SKM-1 (cell line): ENCODE data around the gene YEATS2.
"Not testable (repeated sequence)": the region's sequence is repeated elsewhere in the genome, so short reads cannot be mapped to it uniquely, and the experiment has no call there.

ENCODE experiments used
- DNase-seq: peaks from one replicate; lab custom pipeline; 2025; ENCODE audit not compliant: unreplicated experiment; lab: John Stamatoyannopoulos, UW

The YEATS2 gene

GRCh38 chr3:183775781-183776180 lies 78.2 kb downstream of the YEATS2 start:
- DNase-seq: no peak

DNA sequence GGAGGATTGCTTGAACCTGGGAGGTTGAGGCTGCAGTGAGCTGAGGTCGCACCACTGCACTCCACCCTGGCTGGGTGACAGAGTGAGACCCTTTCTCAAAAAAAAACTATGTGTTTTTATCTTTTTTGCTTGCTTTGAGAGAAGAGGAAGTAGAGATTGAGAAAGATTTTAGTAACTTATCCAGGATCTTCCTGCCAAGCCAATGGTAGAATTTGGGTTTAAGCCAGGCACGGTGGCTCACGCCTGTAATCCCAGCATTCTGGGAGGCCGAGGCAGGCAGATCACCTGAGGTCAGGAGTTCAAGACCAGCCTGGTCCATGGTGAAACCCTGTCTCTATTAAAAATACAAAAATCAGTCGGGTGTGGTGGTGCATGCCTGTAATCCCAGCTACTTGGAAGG lies 78.9 kb downstream of the YEATS2 start:
- peak; percentile 60 for DNase-seq

DNA sequence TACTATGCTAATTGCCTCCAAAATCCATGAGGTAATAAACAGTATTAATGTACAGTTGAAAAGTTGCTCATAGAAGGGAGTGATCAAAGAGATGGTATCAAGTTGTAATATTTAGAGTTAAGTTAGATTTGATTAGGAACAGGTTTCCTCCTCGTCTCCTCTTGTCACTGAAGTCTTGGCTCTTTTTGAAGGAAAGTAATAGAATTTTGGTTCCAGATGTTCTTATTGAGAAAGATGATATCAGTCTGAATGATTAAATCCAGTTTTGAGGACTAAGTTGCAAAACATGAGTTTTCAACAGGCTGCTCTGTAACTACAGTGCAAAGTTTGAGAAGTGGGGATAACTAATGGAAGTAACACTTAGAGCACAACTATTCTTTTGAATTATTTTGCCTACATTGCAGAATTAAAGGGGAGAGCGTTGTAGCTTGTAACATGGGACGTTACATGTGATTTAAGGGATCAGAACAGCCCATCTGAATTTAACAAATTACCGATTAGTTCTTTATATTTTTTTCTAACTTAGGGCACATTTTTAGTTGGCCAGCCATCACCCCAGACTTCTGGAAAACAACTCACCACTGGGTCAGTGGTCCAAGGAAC lies 79.5 kb downstream of the YEATS2 start:
- DNase-seq: no peak

DNA sequence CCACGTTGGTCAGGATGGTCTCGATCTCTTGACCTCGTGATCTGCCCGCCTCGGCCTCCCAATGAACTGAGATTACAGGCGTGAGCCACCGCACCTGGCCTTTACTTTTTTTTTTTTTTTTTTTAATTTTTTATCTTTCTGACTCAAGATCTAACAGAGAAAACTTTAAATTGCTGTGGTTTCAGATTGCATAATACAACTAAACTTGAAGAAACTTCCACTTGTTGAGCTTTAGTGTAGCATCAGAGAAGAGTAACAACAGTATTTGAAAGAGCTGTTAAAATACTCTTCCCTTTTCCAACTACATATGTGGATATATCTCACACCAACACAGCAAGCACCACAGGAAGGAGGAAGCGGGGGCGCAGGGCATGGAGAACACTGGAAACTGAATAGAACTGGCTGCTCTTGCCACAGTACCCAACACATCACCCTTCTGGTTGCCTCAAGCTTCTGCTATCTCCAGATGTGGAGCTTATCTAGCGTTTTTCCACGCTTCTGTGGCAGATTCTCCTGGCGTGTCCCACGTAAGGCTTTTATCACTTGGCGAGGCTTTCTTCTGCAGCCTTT lies 82.4 kb downstream of the YEATS2 start:
- DNase-seq: no peak

DNA sequence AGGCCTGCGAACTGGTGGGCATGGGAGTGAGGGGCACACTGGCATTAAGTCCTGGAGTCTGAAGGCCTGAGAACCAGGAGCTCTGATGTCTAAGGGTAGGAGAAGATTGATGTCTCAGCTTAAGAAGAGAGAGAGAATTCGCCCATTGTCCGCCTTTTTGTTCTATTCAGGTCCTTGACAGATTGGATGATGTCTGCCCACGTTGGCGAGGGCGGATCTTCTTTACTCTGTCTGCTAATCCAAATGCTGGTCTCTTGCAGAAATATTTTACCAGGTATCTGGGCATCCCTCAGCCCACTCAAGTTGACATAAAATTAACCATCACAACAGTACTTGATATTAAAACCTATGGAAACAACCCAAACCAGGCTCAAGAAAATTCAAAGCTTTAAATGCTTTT lies 83.6 kb downstream of the YEATS2 start:
- no peak for DNase-seq

GRCh38 chr3:183782576-183783276 lies 85.1 kb downstream of the YEATS2 start:
- no peak for DNase-seq

GRCh38 chr3:183784503-183784902 lies 86.9 kb downstream of the YEATS2 start:
- not testable (repeated sequence) for DNase-seq

DNA sequence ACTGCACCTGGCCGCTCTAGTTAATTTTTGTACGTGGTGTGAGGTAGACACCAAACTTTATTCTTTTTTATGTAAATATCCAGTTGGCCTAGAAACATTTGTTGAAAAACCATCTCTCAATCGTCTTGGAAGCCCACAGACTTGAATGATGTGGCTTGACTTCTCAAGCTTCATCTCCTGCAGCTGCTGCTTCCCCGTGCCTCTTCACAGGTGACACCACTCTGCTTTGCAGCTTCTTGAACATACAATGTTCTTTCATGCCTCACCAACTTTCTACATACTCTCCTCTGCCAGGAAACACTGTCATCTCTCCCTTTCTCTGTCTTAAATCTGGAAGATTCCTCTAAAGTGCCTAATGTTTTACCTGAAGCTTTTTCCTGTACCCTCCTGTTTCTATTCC lies 92.2 kb downstream of the YEATS2 start:
- no peak for DNase-seq

DNA sequence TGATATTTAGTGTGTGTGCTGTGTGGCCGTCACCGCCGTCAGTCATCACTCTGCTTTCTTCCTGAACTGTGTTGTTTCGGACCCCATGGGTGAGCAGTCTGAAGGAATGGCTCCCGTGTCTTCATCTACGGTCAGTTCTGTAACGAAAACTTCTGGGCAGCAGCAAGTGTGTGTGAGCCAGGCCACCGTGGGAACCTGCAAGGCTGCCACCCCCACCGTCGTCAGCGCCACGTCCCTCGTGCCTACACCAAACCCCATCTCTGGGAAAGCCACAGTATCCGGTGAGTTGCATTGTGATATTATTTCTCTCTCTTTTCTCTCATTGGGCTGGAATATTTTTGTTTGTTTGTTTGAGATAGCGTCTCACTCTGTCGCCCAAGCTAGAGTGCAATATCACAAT lies 93.1 kb downstream of the YEATS2 start:
- no peak for DNase-seq

DNA sequence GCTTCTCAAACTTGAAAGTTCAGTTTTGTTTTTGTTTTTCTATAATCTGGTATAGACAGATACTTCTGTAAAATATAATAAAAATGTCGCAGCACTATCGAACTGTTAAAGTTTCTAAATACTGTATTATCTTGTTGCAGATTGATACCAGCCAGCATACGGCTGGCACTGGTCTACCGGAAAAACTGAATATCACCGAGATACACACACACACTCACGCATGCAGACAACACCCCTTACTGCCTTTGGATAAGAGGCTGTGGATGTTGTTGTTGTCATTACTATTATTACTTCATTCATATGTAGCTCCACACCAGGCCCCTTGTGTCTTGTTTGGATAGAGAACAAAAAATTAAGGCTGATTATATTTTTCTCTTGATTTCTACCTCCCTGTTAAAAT lies 95.4 kb downstream of the YEATS2 start:
- DNase-seq: no peak

DNA sequence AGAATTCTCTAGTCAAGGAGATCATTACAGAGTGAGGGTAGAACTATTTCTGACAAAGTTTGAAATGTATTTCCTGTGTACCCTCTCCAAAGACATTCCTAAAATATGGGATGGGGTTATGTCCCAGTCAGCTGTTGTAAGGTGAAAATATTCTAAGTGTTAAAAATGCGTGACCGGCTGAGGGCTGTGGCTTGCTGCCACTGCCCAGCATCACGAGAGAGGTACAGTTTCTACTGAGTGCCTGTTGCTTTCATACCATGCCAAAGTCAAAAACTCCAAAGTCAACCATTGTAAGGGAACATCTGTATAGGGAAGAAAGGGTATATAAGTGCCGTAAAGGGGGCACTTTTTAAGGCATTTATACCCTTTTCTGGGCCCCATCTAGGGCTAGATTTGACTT lies 96.9 kb downstream of the YEATS2 start:
- DNase-seq: no peak

GRCh38 chr3:183796372-183796771 lies 98.8 kb downstream of the YEATS2 start:
- DNase-seq: no peak

DNA sequence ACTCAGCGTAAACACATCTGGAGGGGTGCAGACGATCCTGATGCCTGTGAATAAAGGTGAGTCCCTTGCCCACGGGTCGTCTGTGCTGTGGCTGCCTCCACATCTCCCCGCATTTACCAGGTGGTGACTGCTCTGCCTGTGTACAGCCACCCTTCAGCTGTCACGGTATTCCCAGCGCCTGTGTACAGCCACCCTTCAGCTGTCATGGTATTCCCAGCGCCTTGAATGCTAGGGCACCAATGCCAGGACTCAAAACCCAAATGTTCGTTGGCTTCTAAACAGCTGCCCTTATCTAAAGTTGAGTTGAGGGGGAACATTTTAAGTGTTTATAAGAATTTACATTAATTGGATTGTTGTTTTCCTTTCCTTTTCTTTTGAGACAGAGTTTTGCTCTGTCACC lies 100.4 kb downstream of the YEATS2 start:
- no peak for DNase-seq

GRCh38 chr3:183799461-183799860 lies 101.9 kb downstream of the YEATS2 start:
- DNase-seq: no peak

DNA sequence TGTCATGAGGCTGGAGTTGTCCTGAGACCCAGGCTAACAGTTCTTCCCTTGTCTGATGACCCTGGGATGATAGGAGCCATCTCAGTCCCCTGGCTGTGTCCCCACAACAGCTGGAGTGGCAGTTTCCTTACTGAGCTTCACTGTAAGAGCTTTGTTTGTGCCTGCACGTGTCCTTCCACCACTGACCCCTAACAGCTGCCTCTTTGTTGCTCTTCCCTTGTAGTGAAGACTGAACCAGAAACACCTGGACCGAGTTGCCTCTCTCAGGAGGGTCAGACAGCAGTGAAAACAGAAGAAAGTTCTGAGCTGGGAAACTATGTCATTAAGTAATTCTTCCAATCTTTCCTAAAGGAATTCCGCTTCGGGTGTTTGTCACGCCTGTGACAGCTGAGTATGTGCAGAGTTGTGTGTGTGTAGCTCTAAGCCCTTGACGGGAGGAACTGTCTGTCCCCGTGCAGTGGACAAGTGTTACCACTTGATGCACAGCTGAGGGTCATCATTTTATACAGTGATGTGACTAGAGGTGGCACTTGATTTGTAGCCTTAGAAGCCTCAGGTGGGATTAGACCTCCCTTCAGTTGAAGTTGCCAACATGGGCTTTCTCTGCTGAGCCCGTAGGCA lies 102.8 kb downstream of the YEATS2 start:
- no peak for DNase-seq

DNA sequence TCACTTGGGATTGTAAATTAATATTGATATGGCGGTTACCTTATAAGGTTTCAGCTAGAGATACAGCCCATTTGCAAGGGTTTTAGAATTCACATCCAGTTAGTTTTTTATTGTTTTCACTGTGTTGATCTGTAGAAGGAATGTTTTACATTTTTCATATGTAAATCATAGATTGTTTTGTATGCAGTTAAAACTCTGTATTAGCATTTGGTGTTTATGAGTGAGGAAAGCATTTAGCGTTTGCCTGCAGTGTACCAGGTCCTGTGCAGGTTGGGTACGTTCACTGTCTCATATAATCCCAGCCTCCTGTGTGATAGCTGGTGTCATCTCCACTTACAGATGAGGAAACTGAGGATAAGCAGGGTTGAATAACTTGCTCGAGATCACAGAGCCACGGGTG lies 104.0 kb downstream of the YEATS2 start:
- DNase-seq: no peak

DNA sequence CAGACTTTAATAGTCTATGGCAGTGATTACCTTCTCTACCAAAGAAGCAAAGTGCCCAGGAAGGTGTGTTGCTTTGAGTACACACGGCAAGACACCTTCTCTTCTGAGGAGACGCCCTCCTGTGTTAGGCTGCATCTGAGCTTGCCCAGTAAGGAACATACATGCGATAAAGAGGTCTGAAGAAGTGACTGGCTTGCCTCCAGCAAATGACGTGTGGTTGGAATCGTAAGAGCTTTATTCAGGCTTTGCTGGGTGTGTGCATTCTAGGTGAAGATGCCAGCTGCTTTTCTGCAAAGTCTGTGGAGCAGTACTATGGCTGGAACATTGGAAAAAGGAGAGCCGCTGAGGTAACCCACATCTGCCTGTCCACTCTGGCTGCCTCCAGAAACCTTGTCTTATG lies 105.4 kb downstream of the YEATS2 start:
- DNase-seq: no peak

DNA sequence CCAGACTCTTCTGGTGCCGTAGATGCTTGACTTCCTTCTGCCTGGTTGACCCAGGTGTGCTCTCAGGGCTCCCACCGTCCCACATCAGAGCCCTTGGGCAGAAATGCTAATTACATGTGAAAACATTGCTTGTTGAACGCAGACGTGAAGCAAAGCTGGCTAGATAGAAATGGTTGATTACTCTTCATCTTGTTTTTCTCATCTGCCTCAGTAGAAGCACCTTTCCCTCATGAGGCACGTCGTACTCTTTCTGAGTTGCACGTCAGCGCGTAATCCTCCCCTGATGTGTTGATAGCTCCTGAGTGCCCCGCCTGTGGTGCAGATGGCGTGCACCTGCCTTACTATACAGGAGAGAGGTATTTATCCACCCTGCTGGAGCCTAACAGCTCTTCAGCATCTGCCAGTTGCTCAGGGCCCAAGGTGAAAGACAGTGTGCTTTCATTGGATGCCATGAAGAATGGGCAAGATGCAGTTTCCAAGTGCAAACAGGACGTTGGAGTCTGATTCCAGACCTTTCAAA lies 109.7 kb downstream of the YEATS2 start:
- DNase-seq: no peak

DNA sequence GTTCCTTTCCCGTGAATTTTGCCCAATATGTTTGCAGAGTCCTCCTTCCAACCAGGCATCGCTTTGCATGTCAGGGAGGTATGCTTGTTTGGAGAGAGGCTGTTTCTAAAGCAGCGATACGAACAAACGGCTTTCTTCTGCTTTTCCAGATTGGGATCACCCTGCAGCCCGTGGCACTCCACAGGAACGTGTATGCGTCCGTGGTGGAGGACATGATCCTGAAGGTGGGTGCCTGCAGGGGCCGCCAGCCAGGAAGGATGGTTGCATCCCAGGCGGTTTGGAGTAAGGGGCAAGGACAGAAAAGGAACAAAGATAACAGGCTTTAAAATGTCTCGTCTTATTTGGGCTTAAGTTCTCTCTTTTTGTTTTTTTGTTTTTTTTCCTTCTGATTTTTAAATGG lies 110.3 kb downstream of the YEATS2 start:
- DNase-seq: no peak

- DNase-seq: no peak
Measured at GRCh38 chr3:183808355-183808754, 110.8 kb downstream of the YEATS2 start.

DNA sequence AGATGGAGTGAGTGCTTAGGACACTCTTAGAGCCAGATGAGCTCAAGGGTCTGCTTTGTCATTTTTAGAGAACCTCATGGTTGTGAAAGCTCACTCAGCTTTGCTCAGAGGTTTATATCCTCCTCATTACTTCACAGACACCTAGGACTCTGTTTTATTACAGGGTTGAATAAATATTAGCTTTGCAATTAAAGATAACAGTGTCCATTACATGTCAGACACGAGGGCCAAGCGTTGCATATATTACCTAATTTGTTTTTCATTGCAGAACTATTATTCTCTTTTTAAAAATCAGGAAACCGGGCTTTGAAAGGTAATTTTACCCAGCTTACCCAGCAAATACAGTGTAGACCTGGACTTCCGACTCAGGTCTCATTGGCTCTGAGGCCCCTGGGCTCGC lies 111.7 kb downstream of the YEATS2 start:
- no peak for DNase-seq
